Kidney (tissue), 14 donors: ENCODE data around the gene ARRDC5. TPM values are rescaled to one million over a fixed set of nuclear protein-coding genes. Genes with fewer than 3 reads are reported as not detected.
"Not testable (repeated sequence)": the region's sequence is repeated elsewhere in the genome, so short reads cannot be mapped to it uniquely, and the experiment has no call there.

ENCODE experiments used
- DNase-seq, 5 donors: peaks; one replicate each; pipeline ENCODE4 v3.0.0-alpha.2; 2013 to 2020
- FAIRE-seq: peaks from 2 replicates; lab custom pipeline; 2012; peaks lifted over from hg19 to GRCh38; lab: Jason Lieb, UNC
- H3K27ac ChIP-seq, 2 donors: one replicate each; pipeline ENCODE4 v1.7.0; 2013; ENCODE audit warnings: low read depth in 2 of 2, low read length in 2 of 2, inconsistent platforms in 1 of 2
- H3K27me3 ChIP-seq: one replicate; pipeline ENCODE4 v1.7.1; 2013; ENCODE audit warnings: low read length, inconsistent platforms; ENCODE audit not compliant: control insufficient read depth, insufficient read depth
- H3K36me3 ChIP-seq, 3 donors: one replicate each; pipeline versions ENCODE4 v1.7.0 to v1.7.1; 2013; ENCODE audit warnings: low read length in 3 of 3, control low read depth in 1 of 3, inconsistent platforms in 1 of 3; ENCODE audit not compliant: insufficient read depth in 3 of 3, control insufficient read depth in 2 of 3
- H3K4me1 ChIP-seq, 3 donors: one replicate each; pipeline versions ENCODE4 v1.7.0 to v1.7.1; 2013; ENCODE audit warnings: low read length in 3 of 3, inconsistent platforms in 1 of 3, low read depth in 1 of 3; ENCODE audit not compliant: control insufficient read depth in 2 of 3, insufficient read depth in 2 of 3
- H3K4me3 ChIP-seq, 3 donors: one replicate each; pipeline versions ENCODE4 v1.7.0 to v1.8.1; 2013; ENCODE audit warnings: low read length in 3 of 3, control low read depth in 1 of 3, inconsistent platforms in 1 of 3
- H3K9ac ChIP-seq, 3 donors: one replicate each; pipeline versions ENCODE4 v1.7.0 to v1.7.1; 2013; ENCODE audit warnings: low read length in 3 of 3, control low read depth in 1 of 3, inconsistent platforms in 1 of 3
- H3K9me3 ChIP-seq, 3 donors: one replicate each; pipeline versions ENCODE4 v1.7.0 to v1.7.1; 2013; ENCODE audit warnings: low read length in 3 of 3, control low read depth in 1 of 3, inconsistent platforms in 1 of 3; ENCODE audit not compliant: control insufficient read depth in 2 of 3, insufficient read depth in 1 of 3
- CTCF ChIP-seq: IDR thresholded peaks from 3 replicates; pipeline ENCODE4 v1.5.1; 2012; ENCODE audit warnings: mild to moderate bottlenecking, moderate library complexity, borderline replicate concordance; ENCODE audit not compliant: insufficient read depth; ENCODE audit errors: extremely low read depth
- intact Hi-C: fragments of 100-400 bp; cut with DNase I; formaldehyde crosslinking; loops from one replicate; pipeline ENCODE4 v1.11.1; 2022
- polyA plus RNA-seq: library from polyadenylated mRNA; stranded (reverse); fragments of 350-450 nt; fragmentation: Illumina TruSeq; extraction: RNeasy Lipid Tissue Mini Kit (QIAGEN cat#74804); gene quantifications from one replicate; pipeline ENCODE4 v1.2.3, GENCODE V29; 2014; ENCODE audit warnings: low read depth, low replicate concordance; ENCODE audit not compliant: insufficient read depth
- total RNA-seq: library from RNA; stranded (reverse); fragmentation: NEBNext Ultra II Directional; extraction: Animal tissue kit (Norgen Biotek cat#: 25700); gene quantifications from one replicate; pipeline ENCODE4 v1.2.1, GENCODE V29; 2021
- donor health status: control.
- donor health status: control.
- donor health status: control.
- donor health status: control.
- donor health status: control.
- donor health status: DM: yes; HTN: yes; CAD: no.
- donor health status: Normal renal cell carcinoma (clear cell type).

The ARRDC5 gene
- total and polyA plus RNA-seq, 2 donors from 2014 or later: 1.4 TPM; not detected in 1

DNA sequence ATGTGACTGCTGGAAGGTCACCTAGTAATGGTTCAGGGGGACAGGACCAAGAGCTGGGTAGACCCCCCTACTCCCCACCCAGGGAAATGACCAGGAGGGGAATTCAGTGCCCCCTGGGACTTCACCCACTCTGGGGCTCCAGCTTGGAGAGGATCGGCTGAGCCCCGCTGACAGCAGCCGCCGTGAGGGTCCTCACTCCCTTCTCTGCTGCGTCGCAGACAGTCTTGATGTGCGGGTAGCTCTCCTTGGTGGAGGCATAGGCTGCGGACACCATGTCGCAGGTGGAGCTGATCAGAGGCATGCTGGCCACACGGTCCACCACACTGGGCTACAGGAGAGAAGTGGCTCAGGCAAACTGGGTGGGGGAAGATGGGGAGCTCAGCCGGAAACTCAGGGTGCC, 43.0 kb downstream of the ARRDC5 start:
- H3K27ac ChIP-seq: no peak overlapping the region
- TF ChIP-seq CTCF: no peak
- no peak overlapping the region for H3K4me3 ChIP-seq
- FAIRE-seq (no peak), DNase-seq (no peak)
- peaks cover 0 to 7% (median 5%) of the 10 kb centered on the region in 3 donors for H3K36me3 ChIP-seq
- no peak overlapping the region for H3K9ac ChIP-seq
- no peaks in the 10 kb centered on the region for H3K27me3 ChIP-seq
- intact Hi-C loops: no loop called here
- no peaks in the 10 kb centered on the region for H3K9me3 ChIP-seq
- H3K4me1 ChIP-seq: no peaks in the 10 kb centered on the region

GRCh38 chr19:4856468-4856867, 46.2 kb downstream of the ARRDC5 start:
- intact Hi-C loops, FAIRE-seq: not testable (repeated sequence)

DNA sequence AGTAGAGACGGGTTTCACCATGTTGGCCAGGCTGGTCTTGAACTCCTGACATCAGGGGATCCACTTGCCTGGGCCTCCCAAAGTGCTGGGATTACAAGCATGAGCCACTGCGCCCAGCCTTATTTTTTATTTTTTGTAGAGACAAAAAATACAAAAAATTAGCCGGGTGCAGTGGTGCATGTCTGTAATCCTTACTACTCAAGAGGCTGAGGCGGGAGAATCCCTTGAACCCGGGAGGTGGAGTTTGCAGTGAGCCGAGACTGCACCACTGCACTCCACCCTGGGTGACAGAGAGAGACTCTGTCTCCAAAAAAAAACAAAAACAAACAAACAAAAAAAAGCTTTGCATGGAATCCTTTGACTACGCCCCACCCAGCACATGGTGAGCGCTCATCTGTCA, 49.2 kb downstream of the ARRDC5 start:
- not testable (repeated sequence) for H3K9ac ChIP-seq, H3K27me3 ChIP-seq, H3K27ac ChIP-seq, H3K36me3 ChIP-seq, H3K4me3 ChIP-seq, DNase-seq, H3K4me1 ChIP-seq, FAIRE-seq, H3K9me3 ChIP-seq
- intact Hi-C loops: loop anchor here (5.0 kb wide), 1 partner anchor 46 kb away; no protein-coding TSS in a partner anchor

More at GRCh38 chr19:4856468-4856867, 46.2 kb downstream of the ARRDC5 start:
- not testable (repeated sequence) for H3K4me1 ChIP-seq, H3K36me3 ChIP-seq, H3K27ac ChIP-seq, H3K9ac ChIP-seq, H3K27me3 ChIP-seq, H3K9me3 ChIP-seq, DNase-seq, H3K4me3 ChIP-seq

DNA sequence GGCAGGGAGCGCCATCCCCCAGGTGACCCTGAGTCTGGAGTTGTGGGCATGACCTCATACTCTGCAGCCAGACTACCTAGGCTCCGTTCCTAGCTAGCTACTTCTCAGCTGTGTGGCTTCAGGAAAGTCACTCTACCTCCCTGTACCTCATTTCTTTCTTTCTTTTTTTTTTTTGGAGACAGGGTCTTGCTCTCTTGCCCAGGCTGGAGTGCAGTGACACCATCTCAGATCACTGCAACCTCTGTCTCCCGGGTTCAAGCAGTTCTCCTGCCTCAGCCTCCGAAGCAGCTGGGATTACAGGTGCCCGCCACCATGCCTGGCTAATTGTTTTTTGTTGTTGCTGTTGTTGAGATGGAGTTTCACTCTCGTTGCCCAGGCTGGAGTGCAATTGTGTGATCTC, 50.2 kb downstream of the ARRDC5 start:
- Histone ChIP-seq H3K27ac (no peak overlapping the region), H3K36me3 (peaks cover 0 to 2% (median 0%) of the 10 kb centered on the region in 3 donors), H3K9me3 (no peaks in the 10 kb centered on the region), H3K27me3 (no peaks in the 10 kb centered on the region), H3K9ac (no peak overlapping the region), H3K4me3 (no peak overlapping the region), H3K4me1 (peaks cover 0 to 6% (median 0%) of the 10 kb centered on the region in 3 donors)
- intact Hi-C loops: loop anchor here (5.0 kb wide), 1 partner anchor 45 kb away; no protein-coding TSS in a partner anchor
- no peak for TF ChIP-seq CTCF
- DNase-seq (no peak), FAIRE-seq (no peak)
